NCI-H226 (cell line): ENCODE measurements around the gene CRELD1.

Experiments used
- DNase-seq: peaks from one replicate; pipeline ENCODE4 v3.0.0-alpha.2; 2015

Gene CRELD1

GRCh38 chr3:9906480-9906879 lies 27.2 kb upstream of the CRELD1 start:
- no peak for DNase-seq

- no peak for DNase-seq
Measured at GRCh38 chr3:9908286-9908685, 25.3 kb upstream of the CRELD1 start.

GRCh38 chr3:9909221-9910013 lies 24.2 kb upstream of the CRELD1 start:
- DNase-seq = no peak

- DNase-seq = no peak
Measured at GRCh38 chr3:9911863-9912262, 21.8 kb upstream of the CRELD1 start.

- DNase-seq = peak; percentile 71
Measured at GRCh38 chr3:9912294-9912935, 21.2 kb upstream of the CRELD1 start.

GRCh38 chr3:9913601-9914000 lies 20.0 kb upstream of the CRELD1 start:
- DNase-seq = no peak

- no peak for DNase-seq
Measured at GRCh38 chr3:9914011-9914410, 19.6 kb upstream of the CRELD1 start.

GRCh38 chr3:9914559-9915253 lies 18.9 kb upstream of the CRELD1 start:
- DNase-seq = no peak

- DNase-seq = no peak
Measured at GRCh38 chr3:9915254-9916141, 18.1 kb upstream of the CRELD1 start.

GRCh38 chr3:9916346-9916733 lies 17.3 kb upstream of the CRELD1 start:
- DNase-seq = no peak

- DNase-seq = peak; percentile 93
Measured at GRCh38 chr3:9916734-9917680, 16.6 kb upstream of the CRELD1 start, which contains the start of gene IL17RC. IL17RC (plus strand) TSS chr3:9917098; CDS start chr3:9917316, 218 bp downstream.

GRCh38 chr3:9917820-9918219 lies 15.8 kb upstream of the CRELD1 start:
- DNase-seq = no peak

- no peak for DNase-seq
Measured at GRCh38 chr3:9918261-9919038, 15.2 kb upstream of the CRELD1 start.

GRCh38 chr3:9928158-9928557 lies 5.5 kb upstream of the CRELD1 start:
- DNase-seq = no peak

- DNase-seq = no peak
Measured at GRCh38 chr3:9930804-9931418, 2.7 kb upstream of the CRELD1 start.

GRCh38 chr3:9932535-9932842 lies 1.1 kb upstream of the CRELD1 start:
- DNase-seq = no peak

- peak; percentile 69 for DNase-seq
Measured at GRCh38 chr3:9932843-9933560, 632 bp upstream of the CRELD1 start.

- no peak for DNase-seq
Measured at GRCh38 chr3:9934235-9934621, 594 bp downstream of the CRELD1 start.

GRCh38 chr3:9934993-9935392 lies 1.4 kb downstream of the CRELD1 start:
- no peak for DNase-seq

GRCh38 chr3:9935966-9936510 lies 2.4 kb downstream of the CRELD1 start:
- DNase-seq = no peak
